Measurements from ENCODE around the gene NCAPG2.

The NCAPG2 gene

DNA sequence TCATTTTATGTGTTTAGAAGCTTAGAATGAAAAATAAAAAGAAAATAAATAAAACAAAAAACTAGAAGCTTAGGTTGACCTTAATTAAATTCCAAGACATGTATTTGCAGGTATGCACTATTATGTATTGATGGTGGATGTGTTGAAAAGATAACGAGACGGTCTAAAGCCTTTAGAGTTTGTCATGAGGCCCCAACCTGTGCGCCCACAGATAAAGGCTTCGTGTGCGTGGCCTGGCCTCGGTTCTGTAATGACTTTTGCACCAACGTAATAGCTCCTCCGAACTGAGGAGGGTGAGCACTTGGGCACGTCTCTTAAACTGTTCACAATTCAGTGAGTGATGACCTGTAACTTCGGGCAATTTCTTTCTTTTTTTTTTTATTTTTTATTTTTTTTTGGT lies 43.7 kb upstream of the NCAPG2 start:
- no peak for DNase-seq (ENCODE audit: low read depth)
- TF ChIP-seq, protein P1, sequence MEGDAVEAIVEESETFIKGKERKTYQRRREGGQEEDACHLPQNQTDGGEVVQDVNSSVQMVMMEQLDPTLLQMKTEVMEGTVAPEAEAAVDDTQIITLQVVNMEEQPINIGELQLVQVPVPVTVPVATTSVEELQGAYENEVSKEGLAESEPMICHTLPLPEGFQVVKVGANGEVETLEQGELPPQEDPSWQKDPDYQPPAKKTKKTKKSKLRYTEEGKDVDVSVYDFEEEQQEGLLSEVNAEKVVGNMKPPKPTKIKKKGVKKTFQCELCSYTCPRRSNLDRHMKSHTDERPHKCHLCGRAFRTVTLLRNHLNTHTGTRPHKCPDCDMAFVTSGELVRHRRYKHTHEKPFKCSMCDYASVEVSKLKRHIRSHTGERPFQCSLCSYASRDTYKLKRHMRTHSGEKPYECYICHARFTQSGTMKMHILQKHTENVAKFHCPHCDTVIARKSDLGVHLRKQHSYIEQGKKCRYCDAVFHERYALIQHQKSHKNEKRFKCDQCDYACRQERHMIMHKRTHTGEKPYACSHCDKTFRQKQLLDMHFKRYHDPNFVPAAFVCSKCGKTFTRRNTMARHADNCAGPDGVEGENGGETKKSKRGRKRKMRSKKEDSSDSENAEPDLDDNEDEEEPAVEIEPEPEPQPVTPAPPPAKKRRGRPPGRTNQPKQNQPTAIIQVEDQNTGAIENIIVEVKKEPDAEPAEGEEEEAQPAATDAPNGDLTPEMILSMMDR (IDR thresholded peaks at IDR 0.05; ENCODE audit: control insufficient read depth, insufficient read depth, low read depth, low read length, missing control alignments) = no peak
- H3K4me3 ChIP-seq (ENCODE audit: control insufficient read depth, low read depth, low read length) = no peak overlapping the region

DNA sequence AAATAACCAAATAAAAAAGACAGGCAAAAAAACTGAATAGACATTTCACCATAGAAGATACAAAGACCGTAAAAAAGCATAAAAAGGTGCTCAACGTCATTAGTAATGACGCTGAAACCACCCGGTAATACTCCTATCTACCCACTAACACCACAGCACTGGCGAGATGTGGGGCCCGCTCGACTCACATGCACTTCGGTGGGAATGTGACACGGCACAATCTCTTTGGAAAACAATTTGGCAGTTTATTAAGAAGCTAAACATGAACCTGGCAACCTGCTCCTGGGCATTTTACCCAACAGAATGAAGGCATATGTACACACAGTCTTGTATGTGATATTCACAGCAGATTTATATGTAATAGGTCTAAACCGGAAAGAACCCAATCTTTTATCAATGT lies 42.8 kb upstream of the NCAPG2 start:
- no peak overlapping the region for H3K4me3 ChIP-seq (ENCODE audit: control insufficient read depth, low read depth, low read length)
- TF ChIP-seq, protein P1 (IDR thresholded peaks at IDR 0.05; ENCODE audit: control insufficient read depth, insufficient read depth, low read depth, low read length, missing control alignments) = no peak
- DNase-seq (ENCODE audit: low read depth) = no peak

DNA sequence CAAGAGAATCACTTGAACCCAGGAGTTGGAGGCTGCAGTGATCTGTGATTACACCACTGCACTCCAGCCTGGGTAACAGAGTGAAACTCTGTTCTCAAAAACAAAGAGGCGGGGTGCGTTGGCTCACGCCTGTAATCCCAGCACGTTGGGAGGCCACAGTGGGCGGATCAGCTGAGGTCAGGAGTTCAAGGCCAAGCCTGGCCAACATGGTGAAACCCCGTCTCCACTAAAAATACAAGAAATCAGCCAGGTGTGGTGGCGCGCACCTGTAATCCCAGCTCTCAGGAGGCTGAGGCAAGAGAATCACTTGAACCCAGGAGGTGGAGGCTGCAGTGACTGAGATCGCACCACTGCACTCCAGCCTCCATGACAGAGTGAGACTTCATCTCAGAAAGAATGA lies 42.4 kb upstream of the NCAPG2 start:
- no peak overlapping the region for H3K4me3 ChIP-seq (ENCODE audit: control insufficient read depth, low read depth, low read length)
- TF ChIP-seq, protein P1 (IDR thresholded peaks at IDR 0.05; ENCODE audit: control insufficient read depth, insufficient read depth, low read depth, low read length, missing control alignments) = no peak
- no peak for DNase-seq (ENCODE audit: low read depth)

DNA sequence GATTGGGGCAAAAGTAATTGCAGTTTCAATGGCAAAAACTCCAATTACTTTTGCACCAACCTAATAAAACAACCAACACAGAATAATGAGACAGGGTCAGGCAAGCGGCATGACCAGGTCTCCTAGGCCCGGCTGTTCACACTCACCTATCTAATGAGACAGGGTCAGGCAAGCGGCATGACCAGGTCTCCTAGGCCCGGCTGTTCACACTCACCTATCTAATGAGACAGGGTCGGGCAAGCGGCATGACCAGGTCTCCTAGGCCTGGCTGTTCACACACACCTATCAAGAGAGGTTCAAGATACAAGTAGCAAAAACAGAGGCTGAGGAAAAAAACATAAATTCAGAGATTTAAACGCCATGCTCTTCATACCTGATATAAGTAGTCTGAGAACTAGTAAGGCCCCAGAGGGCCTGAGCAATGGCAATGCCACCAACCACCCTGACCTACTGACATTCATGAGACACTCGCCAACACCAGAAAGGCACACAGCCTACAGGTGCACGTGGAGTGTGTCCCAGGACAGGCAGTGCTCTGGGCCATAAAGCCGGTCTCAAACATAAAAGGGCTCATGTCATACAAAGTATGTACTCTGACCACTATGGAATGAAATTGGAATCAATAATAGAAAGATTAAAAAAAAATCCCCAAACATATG lies 40.6 kb upstream of the NCAPG2 start:
- H3K4me3 ChIP-seq (ENCODE audit: control insufficient read depth, low read depth, low read length) = no peak overlapping the region
- TF ChIP-seq, protein P1 (IDR thresholded peaks at IDR 0.05; ENCODE audit: control insufficient read depth, insufficient read depth, low read depth, low read length, missing control alignments) = no peak
- no peak for DNase-seq (ENCODE audit: low read depth)

DNA sequence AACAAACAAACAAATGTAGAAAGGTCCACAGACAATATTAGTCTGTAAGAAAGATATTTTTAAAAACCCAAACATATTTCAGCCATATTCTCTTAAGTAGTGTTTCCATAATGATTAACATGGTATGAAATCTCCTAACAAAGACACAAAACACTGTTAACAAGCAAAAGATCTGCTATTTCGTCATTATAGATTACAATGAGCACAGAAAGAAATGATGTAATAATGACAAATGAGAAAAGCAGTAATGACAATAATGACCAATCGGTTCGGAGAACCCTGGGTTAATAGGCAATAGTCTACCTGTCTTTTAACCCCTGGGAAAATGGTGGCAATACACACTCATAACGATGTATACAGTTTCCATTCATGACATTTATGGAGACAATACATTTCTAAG lies 39.5 kb upstream of the NCAPG2 start:
- DNase-seq (ENCODE audit: low read depth) = no peak
- TF ChIP-seq, protein P1 (IDR thresholded peaks at IDR 0.05; ENCODE audit: control insufficient read depth, insufficient read depth, low read depth, low read length, missing control alignments) = no peak
- H3K4me3 ChIP-seq (ENCODE audit: control insufficient read depth, low read depth, low read length) = no peak overlapping the region

DNA sequence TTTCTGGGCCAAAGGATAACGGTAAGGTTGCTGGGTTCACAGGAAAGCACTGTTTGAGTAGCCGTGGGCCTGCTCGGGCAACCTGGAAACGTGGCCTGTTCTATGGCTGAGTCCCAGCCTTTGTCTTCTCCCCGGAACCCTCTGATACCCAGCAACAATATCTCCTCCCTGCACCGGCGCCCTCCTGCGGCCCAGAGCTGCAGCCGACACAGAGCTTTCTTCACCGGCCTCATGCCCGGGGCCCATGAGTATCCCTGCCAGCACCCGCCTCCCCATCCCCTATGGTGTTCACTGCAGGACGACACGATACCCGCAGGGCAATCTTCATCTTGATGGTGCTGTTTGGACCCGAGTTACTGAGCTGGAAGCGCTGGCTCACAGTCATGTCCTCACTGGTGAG lies 38.6 kb upstream of the NCAPG2 start:
- TF ChIP-seq, protein P1 (IDR thresholded peaks at IDR 0.05; ENCODE audit: control insufficient read depth, insufficient read depth, low read depth, low read length, missing control alignments) = no peak
- no peak for DNase-seq (ENCODE audit: low read depth)
- H3K4me3 ChIP-seq (ENCODE audit: control insufficient read depth, low read depth, low read length) = no peak overlapping the region
